ENCODE data around the gene TTLL7.

DNA sequence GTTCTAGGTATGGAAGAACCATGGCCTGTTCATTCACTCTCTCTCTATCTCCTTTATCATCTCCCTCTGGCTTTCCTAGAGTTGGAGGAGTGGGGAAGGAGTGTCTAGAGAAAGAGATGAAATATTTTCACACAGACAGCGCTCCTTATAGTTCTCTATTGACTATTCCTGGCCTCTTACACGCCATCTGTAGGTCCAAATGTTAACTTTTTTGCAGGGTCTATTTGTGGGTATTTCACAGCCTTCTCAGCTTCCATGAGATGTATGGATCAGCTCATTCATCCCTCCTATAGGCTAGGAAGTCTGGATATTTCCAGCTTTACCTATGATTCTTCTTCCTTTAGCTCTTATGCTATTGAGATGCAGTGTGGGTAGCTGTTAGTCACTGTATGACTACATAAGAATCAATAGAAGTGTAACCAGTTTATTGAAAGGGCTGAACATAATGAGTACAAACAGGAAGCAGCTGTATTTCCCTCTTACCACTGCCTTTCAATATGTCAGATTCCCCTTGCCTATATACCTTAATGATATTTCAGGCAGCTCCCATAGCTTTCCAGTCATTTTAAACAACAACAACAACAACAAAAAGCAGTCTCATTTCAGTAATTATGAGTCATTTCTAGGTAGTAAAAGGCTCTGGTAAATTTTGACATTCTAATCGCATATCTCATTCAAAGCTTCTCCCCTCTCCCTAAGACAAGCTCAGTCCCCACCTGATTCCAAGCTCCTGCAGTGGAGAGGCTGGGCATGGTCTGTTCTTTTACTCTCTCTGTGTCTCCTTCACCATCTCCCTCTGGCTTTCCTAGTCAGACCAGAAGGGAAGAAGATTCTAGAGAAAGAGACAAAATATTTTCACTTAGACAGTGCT lies 149.5 kb downstream of the TTLL7 start:
- TF ChIP-seq, protein P1, sequence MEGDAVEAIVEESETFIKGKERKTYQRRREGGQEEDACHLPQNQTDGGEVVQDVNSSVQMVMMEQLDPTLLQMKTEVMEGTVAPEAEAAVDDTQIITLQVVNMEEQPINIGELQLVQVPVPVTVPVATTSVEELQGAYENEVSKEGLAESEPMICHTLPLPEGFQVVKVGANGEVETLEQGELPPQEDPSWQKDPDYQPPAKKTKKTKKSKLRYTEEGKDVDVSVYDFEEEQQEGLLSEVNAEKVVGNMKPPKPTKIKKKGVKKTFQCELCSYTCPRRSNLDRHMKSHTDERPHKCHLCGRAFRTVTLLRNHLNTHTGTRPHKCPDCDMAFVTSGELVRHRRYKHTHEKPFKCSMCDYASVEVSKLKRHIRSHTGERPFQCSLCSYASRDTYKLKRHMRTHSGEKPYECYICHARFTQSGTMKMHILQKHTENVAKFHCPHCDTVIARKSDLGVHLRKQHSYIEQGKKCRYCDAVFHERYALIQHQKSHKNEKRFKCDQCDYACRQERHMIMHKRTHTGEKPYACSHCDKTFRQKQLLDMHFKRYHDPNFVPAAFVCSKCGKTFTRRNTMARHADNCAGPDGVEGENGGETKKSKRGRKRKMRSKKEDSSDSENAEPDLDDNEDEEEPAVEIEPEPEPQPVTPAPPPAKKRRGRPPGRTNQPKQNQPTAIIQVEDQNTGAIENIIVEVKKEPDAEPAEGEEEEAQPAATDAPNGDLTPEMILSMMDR (IDR thresholded peaks at IDR 0.05) = no peak
- TF ChIP-seq EP300 (IDR thresholded peaks at IDR 0.05) (no peak), POLR2A (IDR thresholded peaks at IDR 0.05; ENCODE audit: low read depth) (no peak)
